ENCODE measurements around the gene ARID1A. TPM values are rescaled to one million over a fixed set of nuclear protein-coding genes. Genes with fewer than 3 reads are reported as not detected.
A peak's percentile ranks its signal among the peaks of the same experiment; 100 is the strongest.

The ARID1A gene
- total and polyA plus RNA-seq, 9 donors, result 27.6 to 102 (median 62.1) TPM

DNA sequence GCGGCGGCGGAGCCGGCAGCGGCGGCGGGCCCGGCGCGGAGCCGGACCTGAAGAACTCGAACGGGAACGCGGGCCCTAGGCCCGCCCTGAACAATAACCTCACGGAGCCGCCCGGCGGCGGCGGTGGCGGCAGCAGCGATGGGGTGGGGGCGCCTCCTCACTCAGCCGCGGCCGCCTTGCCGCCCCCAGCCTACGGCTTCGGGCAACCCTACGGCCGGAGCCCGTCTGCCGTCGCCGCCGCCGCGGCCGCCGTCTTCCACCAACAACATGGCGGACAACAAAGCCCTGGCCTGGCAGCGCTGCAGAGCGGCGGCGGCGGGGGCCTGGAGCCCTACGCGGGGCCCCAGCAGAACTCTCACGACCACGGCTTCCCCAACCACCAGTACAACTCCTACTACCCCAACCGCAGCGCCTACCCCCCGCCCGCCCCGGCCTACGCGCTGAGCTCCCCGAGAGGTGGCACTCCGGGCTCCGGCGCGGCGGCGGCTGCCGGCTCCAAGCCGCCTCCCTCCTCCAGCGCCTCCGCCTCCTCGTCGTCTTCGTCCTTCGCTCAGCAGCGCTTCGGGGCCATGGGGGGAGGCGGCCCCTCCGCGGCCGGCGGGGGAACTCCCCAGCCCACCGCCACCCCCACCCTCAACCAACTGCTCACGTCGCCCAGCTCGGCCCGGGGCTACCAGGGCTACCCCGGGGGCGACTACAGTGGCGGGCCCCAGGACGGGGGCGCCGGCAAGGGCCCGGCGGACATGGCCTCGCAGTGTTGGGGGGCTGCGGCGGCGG is 1.0 kb downstream of the ARID1A start:
- no peaks in the 10 kb centered on the region for H3K27me3 ChIP-seq
- peak overlapping the region; percentile 87 for H3K4me3 ChIP-seq
- H3K36me3 ChIP-seq, result no peaks in the 10 kb centered on the region
- peak overlapping the region; percentile 93 for H3K27ac ChIP-seq
- peak; percentile 30 to 62 (median 57) for DNase-seq
- WGBS, 3 donors, result 0 to 1% (median 0%) methylated on average over 40 to 98 of the region's 98 CpGs
- intact Hi-C loops (cut with DNase I), result loop anchor here in 3 of 4 donors (5.0 kb wide), 1 partner anchor 90 kb away; the partner anchor contains the start of gene PIGV (in 3 of the 3)
- peaks cover 19% of the 10 kb centered on the region for H3K4me1 ChIP-seq (ENCODE audit: insufficient read depth)
- TF ChIP-seq, protein P1, sequence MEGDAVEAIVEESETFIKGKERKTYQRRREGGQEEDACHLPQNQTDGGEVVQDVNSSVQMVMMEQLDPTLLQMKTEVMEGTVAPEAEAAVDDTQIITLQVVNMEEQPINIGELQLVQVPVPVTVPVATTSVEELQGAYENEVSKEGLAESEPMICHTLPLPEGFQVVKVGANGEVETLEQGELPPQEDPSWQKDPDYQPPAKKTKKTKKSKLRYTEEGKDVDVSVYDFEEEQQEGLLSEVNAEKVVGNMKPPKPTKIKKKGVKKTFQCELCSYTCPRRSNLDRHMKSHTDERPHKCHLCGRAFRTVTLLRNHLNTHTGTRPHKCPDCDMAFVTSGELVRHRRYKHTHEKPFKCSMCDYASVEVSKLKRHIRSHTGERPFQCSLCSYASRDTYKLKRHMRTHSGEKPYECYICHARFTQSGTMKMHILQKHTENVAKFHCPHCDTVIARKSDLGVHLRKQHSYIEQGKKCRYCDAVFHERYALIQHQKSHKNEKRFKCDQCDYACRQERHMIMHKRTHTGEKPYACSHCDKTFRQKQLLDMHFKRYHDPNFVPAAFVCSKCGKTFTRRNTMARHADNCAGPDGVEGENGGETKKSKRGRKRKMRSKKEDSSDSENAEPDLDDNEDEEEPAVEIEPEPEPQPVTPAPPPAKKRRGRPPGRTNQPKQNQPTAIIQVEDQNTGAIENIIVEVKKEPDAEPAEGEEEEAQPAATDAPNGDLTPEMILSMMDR (IDR thresholded peaks at IDR 0.05), result no peak
- TF ChIP-seq POLR2A (IDR thresholded peaks at IDR 0.05) (no peak), EP300 (IDR thresholded peaks at IDR 0.05) (no peak)
- H3K9me3 ChIP-seq, result no peaks in the 10 kb centered on the region

DNA sequence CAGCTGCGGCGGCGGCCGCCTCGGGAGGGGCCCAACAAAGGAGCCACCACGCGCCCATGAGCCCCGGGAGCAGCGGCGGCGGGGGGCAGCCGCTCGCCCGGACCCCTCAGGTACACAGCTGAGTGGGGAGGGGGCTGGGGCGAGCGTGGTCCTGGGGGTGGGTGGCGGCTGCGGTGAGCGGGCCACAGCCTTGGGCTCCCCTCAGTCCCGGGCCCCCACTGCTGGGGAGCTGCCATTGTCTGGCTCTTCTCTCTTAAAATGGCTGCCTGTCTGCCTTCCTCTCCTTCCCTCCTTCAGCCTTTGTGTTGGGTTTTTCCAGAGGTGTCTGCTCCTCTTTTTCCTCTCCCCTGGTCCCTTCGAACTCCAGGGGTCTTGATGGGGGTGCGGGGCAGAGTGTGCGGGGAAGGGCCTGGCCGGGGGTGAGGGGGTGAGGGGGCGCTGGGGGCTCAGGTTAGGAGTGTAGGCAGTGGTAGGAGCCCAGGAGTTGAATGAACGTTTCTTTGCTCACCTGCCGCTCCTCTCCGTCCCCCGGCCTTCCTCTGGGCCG is 1.7 kb downstream of the ARID1A start:
- no peak for TF ChIP-seq POLR2A (IDR thresholded peaks at IDR 0.05)
- TF ChIP-seq, protein P1 (IDR thresholded peaks at IDR 0.05), result no peak
- TF ChIP-seq EP300 (IDR thresholded peaks at IDR 0.05), result no peak
- intact Hi-C loops (cut with DNase I), result loop anchor here in 3 of 4 donors (5.0 kb wide), 1 partner anchor 90 kb away; the partner anchor contains the start of gene PIGV (in 3 of the 3)
- no peaks in the 10 kb centered on the region for H3K27me3 ChIP-seq
- peak overlapping the region; percentile 87 for H3K4me3 ChIP-seq
- H3K4me1 ChIP-seq (ENCODE audit: insufficient read depth), result peaks cover 24% of the 10 kb centered on the region
- peak in 3 of 5 donors; percentile 16 to 51 (median 33) for DNase-seq
- H3K9me3 ChIP-seq, result no peaks in the 10 kb centered on the region
- H3K36me3 ChIP-seq, result no peaks in the 10 kb centered on the region
- H3K27ac ChIP-seq, result peak overlapping the region; percentile 93
- WGBS, 3 donors, result 0 to 1% (median 1%) methylated on average over 16 to 30 of the region's 30 CpGs

DNA sequence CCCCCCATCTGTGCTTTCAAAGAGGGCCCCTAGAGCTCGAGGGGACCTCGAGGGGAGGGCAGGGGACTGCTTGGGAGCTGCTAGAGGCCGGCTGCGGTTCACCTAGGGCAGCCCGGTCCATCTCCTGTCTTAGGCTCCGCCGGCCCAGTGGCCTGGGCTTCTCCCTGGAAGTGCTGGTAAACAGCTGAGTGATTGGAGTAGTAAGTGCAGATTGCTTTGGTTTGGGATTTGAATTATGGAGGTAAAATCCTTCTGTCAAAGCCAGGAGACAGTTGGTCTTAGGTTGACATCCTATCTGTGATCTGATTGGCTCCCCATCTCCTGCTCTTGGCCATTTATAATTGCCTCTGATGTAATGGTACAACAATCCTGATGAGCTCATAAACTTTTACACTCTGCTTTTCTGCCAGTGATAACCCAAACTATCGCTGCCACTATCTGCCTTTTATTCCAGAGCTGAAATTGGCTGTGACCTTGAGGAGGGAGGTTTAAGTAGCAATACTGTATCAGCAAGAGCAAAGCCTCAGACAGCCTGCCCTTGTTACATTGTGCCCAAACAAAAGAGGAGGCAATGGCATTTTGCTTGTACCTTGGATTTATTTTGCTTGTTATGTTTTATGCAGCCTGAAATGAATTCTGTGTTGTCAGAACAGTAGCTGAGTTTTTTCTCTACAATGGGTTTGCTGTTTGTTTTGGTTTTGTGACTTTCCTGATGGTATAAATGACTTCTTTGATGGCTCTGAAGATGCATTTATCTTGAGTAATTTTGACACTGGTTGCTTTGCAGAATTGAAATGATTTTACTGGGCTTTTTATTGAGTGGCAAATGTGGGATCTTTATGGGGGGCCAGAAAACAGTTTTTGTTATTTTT is 2.4 kb downstream of the ARID1A start:
- H3K36me3 ChIP-seq, result no peaks in the 10 kb centered on the region
- peak overlapping the region; percentile 87 for H3K4me3 ChIP-seq
- WGBS, 3 donors, result 0% methylated on average over 8 of the region's 8 CpGs
- intact Hi-C loops (cut with DNase I), result loop anchor here in 3 of 4 donors (5.0 kb wide), 1 partner anchor 89 kb away; the partner anchor contains the start of gene PIGV (in 3 of the 3)
- H3K27ac ChIP-seq, result peak overlapping the region; percentile 93
- peak; percentile 23 for TF ChIP-seq POLR2A (IDR thresholded peaks at IDR 0.05)
- no peak for TF ChIP-seq EP300 (IDR thresholded peaks at IDR 0.05)
- no peaks in the 10 kb centered on the region for H3K9me3 ChIP-seq
- DNase-seq, result peak; percentile 20 to 50 (median 43)
- H3K4me1 ChIP-seq (ENCODE audit: insufficient read depth), result peaks cover 27% of the 10 kb centered on the region
- H3K27me3 ChIP-seq, result no peaks in the 10 kb centered on the region

DNA sequence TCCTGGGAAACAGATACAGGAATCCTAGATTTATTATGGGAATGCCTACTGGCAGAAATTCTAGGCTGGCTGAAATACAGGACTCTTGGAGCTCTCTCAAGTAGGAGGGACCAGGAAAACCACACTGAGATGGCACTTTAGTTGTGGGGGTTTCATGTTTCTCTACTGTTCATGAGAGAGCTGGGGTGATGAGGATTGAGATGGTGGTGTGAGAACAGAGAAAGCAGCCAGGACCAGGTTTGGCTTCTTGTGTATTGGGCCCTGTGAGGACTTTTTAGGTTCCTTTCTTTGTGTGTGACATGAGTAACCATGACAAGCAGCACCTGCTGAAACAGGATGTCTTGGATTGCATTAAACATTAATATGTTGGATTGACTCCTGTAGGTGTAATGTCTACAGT is 4.9 kb downstream of the ARID1A start:
- no peak overlapping the region for H3K27ac ChIP-seq
- TF ChIP-seq EP300 (IDR thresholded peaks at IDR 0.05) (no peak), POLR2A (IDR thresholded peaks at IDR 0.05) (no peak)
- TF ChIP-seq, protein P1 (IDR thresholded peaks at IDR 0.05), result no peak
- no peaks in the 10 kb centered on the region for H3K9me3 ChIP-seq
- DNase-seq, result no peak
- H3K4me3 ChIP-seq, result no peak overlapping the region
- H3K27me3 ChIP-seq, result no peaks in the 10 kb centered on the region
- H3K4me1 ChIP-seq (ENCODE audit: insufficient read depth), result peaks cover 28% of the 10 kb centered on the region
- intact Hi-C loops (cut with DNase I), result no loop called here
- H3K36me3 ChIP-seq, result no peaks in the 10 kb centered on the region

Measured in ovary (tissue), 9 donors.